Neural cell (in vitro differentiated cells): ENCODE results near the gene ANKRD40. TPM values are rescaled to one million over a fixed set of nuclear protein-coding genes. Genes with fewer than 3 reads are reported as not detected.

Experiments used
- H2AFZ ChIP-seq: fragments of 200-600, 300-800 bp; sonication (generic), shearing (Covaris generic); 2 replicates; pipeline ENCODE4 v1.6.0; 2014; ENCODE audit warnings: low read depth, mild to moderate bottlenecking, antibody characterized with exemption, low read length, moderate library complexity
- H3F3A ChIP-seq: fragments of 200-600 bp; shearing (Covaris generic); 2 replicates; pipeline ENCODE4 v1.6.1; 2016; ENCODE audit warnings: mild to moderate bottlenecking, moderate library complexity, mixed read lengths, antibody characterized with exemption, low read length; ENCODE audit not compliant: insufficient read depth, poor library complexity, severe bottlenecking
- H3K27ac ChIP-seq: fragments of 200-600, 300-800 bp; sonication (generic), shearing (Covaris generic); 2 replicates; pipeline ENCODE4 v1.5.1; 2014; ENCODE audit warnings: mild to moderate bottlenecking, low read length, moderate library complexity
- H3K27me3 ChIP-seq: fragments of 300-800, 200-600 bp; sonication (generic), shearing (Covaris generic); 2 replicates; pipeline ENCODE4 v1.6.0; 2014; ENCODE audit warnings: mild to moderate bottlenecking, low read depth, low read length, moderate library complexity; ENCODE audit not compliant: insufficient read depth
- H3K36me3 ChIP-seq: fragments of 300-800, 200-600 bp; sonication (generic), shearing (Covaris generic); 2 replicates; pipeline ENCODE4 v1.5.1; 2014; ENCODE audit warnings: mild to moderate bottlenecking, antibody characterized with exemption, low read length, moderate library complexity; ENCODE audit not compliant: insufficient read depth
- H3K4me2 ChIP-seq: fragments of 300-800, 200-600 bp; sonication (generic), shearing (Covaris generic); 2 replicates; pipeline ENCODE4 v1.6.0; 2014; ENCODE audit warnings: mild to moderate bottlenecking, low read length
- H3K4me3 ChIP-seq: fragments of 300-800, 200-600 bp; sonication (generic), shearing (Covaris generic); 2 replicates; pipeline ENCODE4 v1.5.1; 2014; ENCODE audit warnings: mild to moderate bottlenecking, low read length, moderate library complexity
- H3K79me2 ChIP-seq: fragments of 200-600 bp; shearing (Covaris generic); replicated peaks from 2 replicates; pipeline ENCODE4 v1.6.0; 2014; ENCODE audit warnings: mild to moderate bottlenecking, low read length, moderate library complexity; ENCODE audit not compliant: insufficient read depth
- H3K9ac ChIP-seq: fragments of 300-800, 200-600 bp; sonication (generic), shearing (Covaris generic); 2 replicates; pipeline ENCODE4 v1.6.1; 2016; ENCODE audit warnings: mild to moderate bottlenecking, low read length, mixed read lengths
- H3K9me2 ChIP-seq: fragments of 200-600 bp; shearing (Covaris generic); 2 replicates; pipeline ENCODE4 v1.6.1; 2016; ENCODE audit warnings: mild to moderate bottlenecking, low read length, mixed read lengths; ENCODE audit not compliant: insufficient read depth
- H3K9me3 ChIP-seq: fragments of 200-600, 300-800 bp; sonication (generic), shearing (Covaris generic); 2 replicates; pipeline ENCODE4 v1.6.1; 2016; ENCODE audit warnings: mild to moderate bottlenecking, mixed run types, low read length, moderate library complexity, mixed read lengths
- H4K20me1 ChIP-seq: fragments of 200-600 bp; shearing (Covaris generic); 2 replicates; pipeline ENCODE4 v1.6.1; 2016; ENCODE audit warnings: mild to moderate bottlenecking, mixed run types; ENCODE audit not compliant: insufficient read depth
- EP300 ChIP-seq: fragments of 450-650 bp; conservative IDR thresholded peaks from 2 replicates; pipeline ENCODE4 v1.6.1; 2014; ENCODE audit warnings: antibody characterized with exemption, mild to moderate bottlenecking, moderate library complexity; ENCODE audit not compliant: poor library complexity, severe bottlenecking
- EZH2 ChIP-seq: fragments of 200-600, 300-800 bp; shearing (Covaris generic), sonication (generic); IDR thresholded peaks from 2 replicates; pipeline ENCODE4 v1.6.1; 2014; ENCODE audit warnings: antibody characterized with exemption, low read length, borderline replicate concordance, mild to moderate bottlenecking; ENCODE audit not compliant: insufficient read depth, poor library complexity, severe bottlenecking
- MXI1 ChIP-seq: fragments of 450-650 bp; conservative IDR thresholded peaks from 2 replicates; pipeline ENCODE4 v1.6.1; 2014; ENCODE audit warnings: antibody characterized with exemption, mild to moderate bottlenecking; ENCODE audit not compliant: poor library complexity, severe bottlenecking
- POLR2AphosphoS5 ChIP-seq: IDR thresholded peaks from 2 replicates; pipeline ENCODE4 v1.6.1; 2012
- RAD21 ChIP-seq: fragments of 450-650 bp; conservative IDR thresholded peaks from 2 replicates; pipeline ENCODE4 v1.6.1; 2014; ENCODE audit warnings: antibody characterized with exemption, mild to moderate bottlenecking, moderate library complexity
- SMC3 ChIP-seq: fragments of 450-650 bp; conservative IDR thresholded peaks from 2 replicates; pipeline ENCODE4 v1.6.1; 2014; ENCODE audit warnings: antibody characterized with exemption, mild to moderate bottlenecking, moderate library complexity; ENCODE audit not compliant: poor library complexity
- TAF1 ChIP-seq: IDR thresholded peaks from 2 replicates; pipeline ENCODE4 v1.6.1; 2012; ENCODE audit warnings: low read depth
- polyA plus RNA-seq: library from polyadenylated mRNA; depleted of rRNA; stranded (reverse); fragments of >200 nt; gene quantifications from 2 replicates; pipeline ENCODE4 v1.2.3, GENCODE V29; 2014
- TF ChIP-seq, protein P1 (sequence below): fragments of 450-650 bp; IDR thresholded peaks from 2 replicates; pipeline ENCODE4 v1.5.1; 2014; ENCODE audit warnings: antibody characterized with exemption, mild to moderate bottlenecking, moderate library complexity; ENCODE audit not compliant: poor library complexity, severe bottlenecking
- TF ChIP-seq, protein P2 (sequence below): IDR thresholded peaks from 2 replicates; pipeline ENCODE4 v1.6.1; 2012; ENCODE audit warnings: borderline replicate concordance

ANKRD40 gene
- polyA plus RNA-seq, 1 donor from 2014 or later, result 15.2 TPM

DNA sequence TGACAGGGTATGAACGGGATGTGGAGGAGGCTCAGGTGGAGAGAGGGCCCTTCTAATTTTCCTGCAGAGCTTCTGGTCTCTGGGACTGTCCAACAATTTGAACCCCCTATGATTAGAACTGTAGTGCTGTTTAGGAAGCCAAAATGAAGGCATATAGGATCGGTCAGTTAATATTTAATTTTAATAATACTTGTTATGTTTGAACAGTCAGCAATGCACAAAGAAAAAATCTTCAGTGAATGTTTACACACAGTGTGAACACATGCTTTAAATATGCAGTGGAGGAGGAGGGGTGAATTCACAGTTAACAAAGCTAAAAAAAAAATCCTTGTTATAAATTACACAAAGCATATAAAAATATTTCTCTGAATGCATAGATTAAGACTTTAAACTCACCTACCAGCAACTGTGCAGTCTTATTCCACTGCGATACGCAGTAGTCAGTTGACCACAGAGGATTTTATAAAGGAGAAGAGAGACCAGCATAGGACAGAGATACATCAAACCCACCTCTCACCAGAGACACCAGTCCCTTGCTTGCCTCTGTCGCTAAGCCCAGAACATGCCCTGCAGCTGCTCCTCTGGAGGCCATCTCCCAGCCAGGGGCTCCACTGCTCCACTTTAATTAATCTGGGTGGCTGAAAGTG lies 14.6 kb downstream of the ANKRD40 start:
- no peaks in the 10 kb centered on the region for H3K79me2 ChIP-seq
- H3K9ac ChIP-seq, result no peak overlapping the region
- H3K9me2 ChIP-seq, result no peaks in the 10 kb centered on the region
- H3K4me2 ChIP-seq, result no peak overlapping the region
- H3K36me3 ChIP-seq, result peaks cover 16% of the 10 kb centered on the region
- TF ChIP-seq POLR2AphosphoS5 (no peak), RAD21 (no peak), MXI1 (no peak), EZH2 (no peak), SMC3 (no peak), EP300 (no peak), TAF1 (no peak)
- TF ChIP-seq, protein P1, sequence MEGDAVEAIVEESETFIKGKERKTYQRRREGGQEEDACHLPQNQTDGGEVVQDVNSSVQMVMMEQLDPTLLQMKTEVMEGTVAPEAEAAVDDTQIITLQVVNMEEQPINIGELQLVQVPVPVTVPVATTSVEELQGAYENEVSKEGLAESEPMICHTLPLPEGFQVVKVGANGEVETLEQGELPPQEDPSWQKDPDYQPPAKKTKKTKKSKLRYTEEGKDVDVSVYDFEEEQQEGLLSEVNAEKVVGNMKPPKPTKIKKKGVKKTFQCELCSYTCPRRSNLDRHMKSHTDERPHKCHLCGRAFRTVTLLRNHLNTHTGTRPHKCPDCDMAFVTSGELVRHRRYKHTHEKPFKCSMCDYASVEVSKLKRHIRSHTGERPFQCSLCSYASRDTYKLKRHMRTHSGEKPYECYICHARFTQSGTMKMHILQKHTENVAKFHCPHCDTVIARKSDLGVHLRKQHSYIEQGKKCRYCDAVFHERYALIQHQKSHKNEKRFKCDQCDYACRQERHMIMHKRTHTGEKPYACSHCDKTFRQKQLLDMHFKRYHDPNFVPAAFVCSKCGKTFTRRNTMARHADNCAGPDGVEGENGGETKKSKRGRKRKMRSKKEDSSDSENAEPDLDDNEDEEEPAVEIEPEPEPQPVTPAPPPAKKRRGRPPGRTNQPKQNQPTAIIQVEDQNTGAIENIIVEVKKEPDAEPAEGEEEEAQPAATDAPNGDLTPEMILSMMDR, result no peak
- TF ChIP-seq, protein P2, sequence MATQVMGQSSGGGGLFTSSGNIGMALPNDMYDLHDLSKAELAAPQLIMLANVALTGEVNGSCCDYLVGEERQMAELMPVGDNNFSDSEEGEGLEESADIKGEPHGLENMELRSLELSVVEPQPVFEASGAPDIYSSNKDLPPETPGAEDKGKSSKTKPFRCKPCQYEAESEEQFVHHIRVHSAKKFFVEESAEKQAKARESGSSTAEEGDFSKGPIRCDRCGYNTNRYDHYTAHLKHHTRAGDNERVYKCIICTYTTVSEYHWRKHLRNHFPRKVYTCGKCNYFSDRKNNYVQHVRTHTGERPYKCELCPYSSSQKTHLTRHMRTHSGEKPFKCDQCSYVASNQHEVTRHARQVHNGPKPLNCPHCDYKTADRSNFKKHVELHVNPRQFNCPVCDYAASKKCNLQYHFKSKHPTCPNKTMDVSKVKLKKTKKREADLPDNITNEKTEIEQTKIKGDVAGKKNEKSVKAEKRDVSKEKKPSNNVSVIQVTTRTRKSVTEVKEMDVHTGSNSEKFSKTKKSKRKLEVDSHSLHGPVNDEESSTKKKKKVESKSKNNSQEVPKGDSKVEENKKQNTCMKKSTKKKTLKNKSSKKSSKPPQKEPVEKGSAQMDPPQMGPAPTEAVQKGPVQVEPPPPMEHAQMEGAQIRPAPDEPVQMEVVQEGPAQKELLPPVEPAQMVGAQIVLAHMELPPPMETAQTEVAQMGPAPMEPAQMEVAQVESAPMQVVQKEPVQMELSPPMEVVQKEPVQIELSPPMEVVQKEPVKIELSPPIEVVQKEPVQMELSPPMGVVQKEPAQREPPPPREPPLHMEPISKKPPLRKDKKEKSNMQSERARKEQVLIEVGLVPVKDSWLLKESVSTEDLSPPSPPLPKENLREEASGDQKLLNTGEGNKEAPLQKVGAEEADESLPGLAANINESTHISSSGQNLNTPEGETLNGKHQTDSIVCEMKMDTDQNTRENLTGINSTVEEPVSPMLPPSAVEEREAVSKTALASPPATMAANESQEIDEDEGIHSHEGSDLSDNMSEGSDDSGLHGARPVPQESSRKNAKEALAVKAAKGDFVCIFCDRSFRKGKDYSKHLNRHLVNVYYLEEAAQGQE, result no peak
- no peak overlapping the region for H3K27ac ChIP-seq
- H2AFZ ChIP-seq, result no peak overlapping the region
- no peaks in the 10 kb centered on the region for H3F3A ChIP-seq
- no peaks in the 10 kb centered on the region for H3K27me3 ChIP-seq
- H4K20me1 ChIP-seq, result no peaks in the 10 kb centered on the region
- no peak overlapping the region for H3K4me3 ChIP-seq
- H3K9me3 ChIP-seq, result no peaks in the 10 kb centered on the region

DNA sequence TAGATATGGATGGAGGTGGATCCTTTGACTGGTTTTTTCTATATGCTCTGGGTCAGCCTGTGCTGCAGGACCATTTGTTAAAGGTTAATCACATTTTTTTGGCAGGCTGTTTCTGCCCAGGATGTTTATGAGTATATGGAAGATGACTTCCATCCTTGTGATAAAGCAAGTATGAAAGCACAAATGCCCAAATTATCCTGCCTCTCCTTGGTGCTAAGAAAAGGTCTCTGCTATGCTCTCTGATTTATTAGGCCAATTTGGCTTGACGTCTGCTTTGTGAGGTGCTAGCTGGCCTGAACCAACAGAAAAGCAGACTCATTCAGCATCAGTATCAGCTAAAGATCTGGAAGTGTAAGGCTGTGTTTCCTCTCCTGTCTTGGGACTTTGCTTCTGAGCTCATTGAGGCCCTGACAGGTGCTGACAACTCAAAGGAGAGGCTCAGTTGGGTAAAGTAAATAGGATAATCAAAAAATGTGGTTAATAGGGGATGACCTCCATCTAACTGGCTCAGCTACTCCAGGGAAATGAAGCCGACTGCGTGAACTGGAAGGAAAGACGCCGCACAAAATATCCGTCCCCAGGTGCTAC lies 15.2 kb downstream of the ANKRD40 start:
- H3K27me3 ChIP-seq, result no peaks in the 10 kb centered on the region
- H3K79me2 ChIP-seq, result no peaks in the 10 kb centered on the region
- TF ChIP-seq, protein P2, result no peak
- TF ChIP-seq RAD21, result no peak
- no peak for TF ChIP-seq MXI1
- no peak for TF ChIP-seq POLR2AphosphoS5
- no peak for TF ChIP-seq EP300
- no peak for TF ChIP-seq SMC3
- TF ChIP-seq EZH2, result no peak
- TF ChIP-seq, protein P1, result no peak
- no peak for TF ChIP-seq TAF1
- peaks cover 16% of the 10 kb centered on the region for H3K36me3 ChIP-seq
- H4K20me1 ChIP-seq, result no peaks in the 10 kb centered on the region
- no peak overlapping the region for H2AFZ ChIP-seq
- H3K4me3 ChIP-seq, result no peak overlapping the region
- H3K27ac ChIP-seq, result no peak overlapping the region
- no peaks in the 10 kb centered on the region for H3K9me2 ChIP-seq
- no peak overlapping the region for H3K4me2 ChIP-seq
- H3F3A ChIP-seq, result no peaks in the 10 kb centered on the region
- no peaks in the 10 kb centered on the region for H3K9me3 ChIP-seq
- H3K9ac ChIP-seq, result no peak overlapping the region
